Neural cell (in vitro differentiated cells): Measurements from ENCODE around the gene PCCA. TPM values are rescaled to one million over a fixed set of nuclear protein-coding genes. Genes with fewer than 3 reads are reported as not detected.

Source experiments
- H2AFZ ChIP-seq: fragments of 200-600, 300-800 bp; sonication (generic), shearing (Covaris generic); 2 replicates; pipeline ENCODE4 v1.6.0; 2014; ENCODE audit warnings: low read depth, mild to moderate bottlenecking, antibody characterized with exemption, low read length, moderate library complexity
- H3F3A ChIP-seq: fragments of 200-600 bp; shearing (Covaris generic); 2 replicates; pipeline ENCODE4 v1.6.1; 2016; ENCODE audit warnings: mild to moderate bottlenecking, moderate library complexity, mixed read lengths, antibody characterized with exemption, low read length; ENCODE audit not compliant: insufficient read depth, poor library complexity, severe bottlenecking
- H3K27ac ChIP-seq: fragments of 200-600, 300-800 bp; sonication (generic), shearing (Covaris generic); 2 replicates; pipeline ENCODE4 v1.5.1; 2014; ENCODE audit warnings: mild to moderate bottlenecking, low read length, moderate library complexity
- H3K27me3 ChIP-seq: fragments of 300-800, 200-600 bp; sonication (generic), shearing (Covaris generic); 2 replicates; pipeline ENCODE4 v1.6.0; 2014; ENCODE audit warnings: mild to moderate bottlenecking, low read depth, low read length, moderate library complexity; ENCODE audit not compliant: insufficient read depth
- H3K36me3 ChIP-seq: fragments of 300-800, 200-600 bp; sonication (generic), shearing (Covaris generic); 2 replicates; pipeline ENCODE4 v1.5.1; 2014; ENCODE audit warnings: mild to moderate bottlenecking, antibody characterized with exemption, low read length, moderate library complexity; ENCODE audit not compliant: insufficient read depth
- H3K4me2 ChIP-seq: fragments of 300-800, 200-600 bp; sonication (generic), shearing (Covaris generic); 2 replicates; pipeline ENCODE4 v1.6.0; 2014; ENCODE audit warnings: mild to moderate bottlenecking, low read length
- H3K4me3 ChIP-seq: fragments of 300-800, 200-600 bp; sonication (generic), shearing (Covaris generic); 2 replicates; pipeline ENCODE4 v1.5.1; 2014; ENCODE audit warnings: mild to moderate bottlenecking, low read length, moderate library complexity
- H3K79me2 ChIP-seq: fragments of 200-600 bp; shearing (Covaris generic); replicated peaks from 2 replicates; pipeline ENCODE4 v1.6.0; 2014; ENCODE audit warnings: mild to moderate bottlenecking, low read length, moderate library complexity; ENCODE audit not compliant: insufficient read depth
- H3K9ac ChIP-seq: fragments of 300-800, 200-600 bp; sonication (generic), shearing (Covaris generic); 2 replicates; pipeline ENCODE4 v1.6.1; 2016; ENCODE audit warnings: mild to moderate bottlenecking, low read length, mixed read lengths
- H3K9me2 ChIP-seq: fragments of 200-600 bp; shearing (Covaris generic); 2 replicates; pipeline ENCODE4 v1.6.1; 2016; ENCODE audit warnings: mild to moderate bottlenecking, low read length, mixed read lengths; ENCODE audit not compliant: insufficient read depth
- H3K9me3 ChIP-seq: fragments of 200-600, 300-800 bp; sonication (generic), shearing (Covaris generic); 2 replicates; pipeline ENCODE4 v1.6.1; 2016; ENCODE audit warnings: mild to moderate bottlenecking, mixed run types, low read length, moderate library complexity, mixed read lengths
- H4K20me1 ChIP-seq: fragments of 200-600 bp; shearing (Covaris generic); 2 replicates; pipeline ENCODE4 v1.6.1; 2016; ENCODE audit warnings: mild to moderate bottlenecking, mixed run types; ENCODE audit not compliant: insufficient read depth
- EP300 ChIP-seq: fragments of 450-650 bp; conservative IDR thresholded peaks from 2 replicates; pipeline ENCODE4 v1.6.1; 2014; ENCODE audit warnings: antibody characterized with exemption, mild to moderate bottlenecking, moderate library complexity; ENCODE audit not compliant: poor library complexity, severe bottlenecking
- EZH2 ChIP-seq: fragments of 200-600, 300-800 bp; shearing (Covaris generic), sonication (generic); IDR thresholded peaks from 2 replicates; pipeline ENCODE4 v1.6.1; 2014; ENCODE audit warnings: antibody characterized with exemption, low read length, borderline replicate concordance, mild to moderate bottlenecking; ENCODE audit not compliant: insufficient read depth, poor library complexity, severe bottlenecking
- MXI1 ChIP-seq: fragments of 450-650 bp; conservative IDR thresholded peaks from 2 replicates; pipeline ENCODE4 v1.6.1; 2014; ENCODE audit warnings: antibody characterized with exemption, mild to moderate bottlenecking; ENCODE audit not compliant: poor library complexity, severe bottlenecking
- POLR2AphosphoS5 ChIP-seq: IDR thresholded peaks from 2 replicates; pipeline ENCODE4 v1.6.1; 2012
- RAD21 ChIP-seq: fragments of 450-650 bp; conservative IDR thresholded peaks from 2 replicates; pipeline ENCODE4 v1.6.1; 2014; ENCODE audit warnings: antibody characterized with exemption, mild to moderate bottlenecking, moderate library complexity
- SMC3 ChIP-seq: fragments of 450-650 bp; conservative IDR thresholded peaks from 2 replicates; pipeline ENCODE4 v1.6.1; 2014; ENCODE audit warnings: antibody characterized with exemption, mild to moderate bottlenecking, moderate library complexity; ENCODE audit not compliant: poor library complexity
- TAF1 ChIP-seq: IDR thresholded peaks from 2 replicates; pipeline ENCODE4 v1.6.1; 2012; ENCODE audit warnings: low read depth
- polyA plus RNA-seq: library from polyadenylated mRNA; depleted of rRNA; stranded (reverse); fragments of >200 nt; gene quantifications from 2 replicates; pipeline ENCODE4 v1.2.3, GENCODE V29; 2014
- TF ChIP-seq, protein P1 (sequence below): fragments of 450-650 bp; IDR thresholded peaks from 2 replicates; pipeline ENCODE4 v1.5.1; 2014; ENCODE audit warnings: antibody characterized with exemption, mild to moderate bottlenecking, moderate library complexity; ENCODE audit not compliant: poor library complexity, severe bottlenecking
- TF ChIP-seq, protein P2 (sequence below): IDR thresholded peaks from 2 replicates; pipeline ENCODE4 v1.6.1; 2012; ENCODE audit warnings: borderline replicate concordance

PCCA gene
- polyA plus RNA-seq, 1 donor from 2014 or later = 17.0 TPM

DNA sequence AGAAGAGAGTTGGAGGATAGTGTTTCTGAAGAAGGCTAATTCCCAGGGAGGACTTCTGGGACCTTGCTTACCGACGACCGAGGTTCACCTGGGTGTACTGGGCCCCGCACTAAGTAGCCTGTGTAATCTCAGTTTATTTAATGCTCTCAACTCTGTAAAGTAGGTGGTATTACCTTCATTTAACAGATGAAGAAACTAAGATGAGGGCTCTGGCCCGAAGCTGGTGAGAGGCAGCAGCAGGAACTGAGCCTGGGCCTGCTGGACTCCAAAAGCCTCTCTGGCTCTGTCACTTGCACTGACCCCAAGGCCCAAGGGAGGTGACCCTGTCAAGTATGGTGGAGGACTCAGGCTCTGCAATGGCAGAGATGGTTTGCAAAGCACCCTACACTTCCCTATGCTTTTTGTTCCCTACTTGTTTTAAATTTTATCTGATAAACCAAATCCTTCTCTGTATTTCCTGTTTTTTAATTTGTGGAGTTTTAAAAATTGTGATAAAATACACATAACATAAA, 449.1 kb downstream of the PCCA start:
- Histone ChIP-seq H3F3A (no peaks in the 10 kb centered on the region), H3K36me3 (no peaks in the 10 kb centered on the region), H2AFZ (no peak overlapping the region), H3K4me3 (no peak overlapping the region), H3K27me3 (no peaks in the 10 kb centered on the region), H3K9me2 (no peaks in the 10 kb centered on the region), H3K79me2 (no peaks in the 10 kb centered on the region), H3K9me3 (no peaks in the 10 kb centered on the region), H4K20me1 (no peaks in the 10 kb centered on the region), H3K4me2 (no peak overlapping the region), H3K27ac (no peak overlapping the region), H3K9ac (no peak overlapping the region)
- TF ChIP-seq, protein P1, sequence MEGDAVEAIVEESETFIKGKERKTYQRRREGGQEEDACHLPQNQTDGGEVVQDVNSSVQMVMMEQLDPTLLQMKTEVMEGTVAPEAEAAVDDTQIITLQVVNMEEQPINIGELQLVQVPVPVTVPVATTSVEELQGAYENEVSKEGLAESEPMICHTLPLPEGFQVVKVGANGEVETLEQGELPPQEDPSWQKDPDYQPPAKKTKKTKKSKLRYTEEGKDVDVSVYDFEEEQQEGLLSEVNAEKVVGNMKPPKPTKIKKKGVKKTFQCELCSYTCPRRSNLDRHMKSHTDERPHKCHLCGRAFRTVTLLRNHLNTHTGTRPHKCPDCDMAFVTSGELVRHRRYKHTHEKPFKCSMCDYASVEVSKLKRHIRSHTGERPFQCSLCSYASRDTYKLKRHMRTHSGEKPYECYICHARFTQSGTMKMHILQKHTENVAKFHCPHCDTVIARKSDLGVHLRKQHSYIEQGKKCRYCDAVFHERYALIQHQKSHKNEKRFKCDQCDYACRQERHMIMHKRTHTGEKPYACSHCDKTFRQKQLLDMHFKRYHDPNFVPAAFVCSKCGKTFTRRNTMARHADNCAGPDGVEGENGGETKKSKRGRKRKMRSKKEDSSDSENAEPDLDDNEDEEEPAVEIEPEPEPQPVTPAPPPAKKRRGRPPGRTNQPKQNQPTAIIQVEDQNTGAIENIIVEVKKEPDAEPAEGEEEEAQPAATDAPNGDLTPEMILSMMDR = no peak
- TF ChIP-seq MXI1 (no peak), SMC3 (no peak), RAD21 (no peak)

DNA sequence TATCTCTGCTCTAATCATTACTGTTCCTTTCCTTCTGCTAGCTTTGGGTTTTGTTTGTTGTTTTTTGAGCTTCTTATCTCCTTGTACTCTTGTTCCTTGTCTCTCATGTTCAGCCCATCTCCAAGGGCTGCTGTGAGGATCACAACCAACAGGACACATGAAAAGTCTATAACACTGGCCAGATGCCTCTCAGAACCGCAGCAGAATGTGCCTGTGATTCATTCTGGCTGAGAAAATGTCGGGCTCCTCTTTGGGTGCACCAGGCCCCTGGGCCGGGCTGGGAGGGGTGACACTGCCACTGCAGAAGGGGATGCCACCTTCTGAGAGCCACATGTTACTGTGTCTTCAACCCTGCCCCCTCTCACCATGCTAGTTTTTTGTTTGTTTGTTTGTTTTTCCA, 451.7 kb downstream of the PCCA start:
- H4K20me1 ChIP-seq = no peaks in the 10 kb centered on the region
- H3K9me2 ChIP-seq = no peaks in the 10 kb centered on the region
- H3F3A ChIP-seq = no peaks in the 10 kb centered on the region
- H3K9ac ChIP-seq = no peak overlapping the region
- H2AFZ ChIP-seq = no peak overlapping the region
- TF ChIP-seq TAF1 (no peak), RAD21 (no peak), POLR2AphosphoS5 (no peak), MXI1 (no peak), EP300 (no peak), EZH2 (no peak), SMC3 (no peak)
- TF ChIP-seq, protein P1 = no peak
- TF ChIP-seq, protein P2, sequence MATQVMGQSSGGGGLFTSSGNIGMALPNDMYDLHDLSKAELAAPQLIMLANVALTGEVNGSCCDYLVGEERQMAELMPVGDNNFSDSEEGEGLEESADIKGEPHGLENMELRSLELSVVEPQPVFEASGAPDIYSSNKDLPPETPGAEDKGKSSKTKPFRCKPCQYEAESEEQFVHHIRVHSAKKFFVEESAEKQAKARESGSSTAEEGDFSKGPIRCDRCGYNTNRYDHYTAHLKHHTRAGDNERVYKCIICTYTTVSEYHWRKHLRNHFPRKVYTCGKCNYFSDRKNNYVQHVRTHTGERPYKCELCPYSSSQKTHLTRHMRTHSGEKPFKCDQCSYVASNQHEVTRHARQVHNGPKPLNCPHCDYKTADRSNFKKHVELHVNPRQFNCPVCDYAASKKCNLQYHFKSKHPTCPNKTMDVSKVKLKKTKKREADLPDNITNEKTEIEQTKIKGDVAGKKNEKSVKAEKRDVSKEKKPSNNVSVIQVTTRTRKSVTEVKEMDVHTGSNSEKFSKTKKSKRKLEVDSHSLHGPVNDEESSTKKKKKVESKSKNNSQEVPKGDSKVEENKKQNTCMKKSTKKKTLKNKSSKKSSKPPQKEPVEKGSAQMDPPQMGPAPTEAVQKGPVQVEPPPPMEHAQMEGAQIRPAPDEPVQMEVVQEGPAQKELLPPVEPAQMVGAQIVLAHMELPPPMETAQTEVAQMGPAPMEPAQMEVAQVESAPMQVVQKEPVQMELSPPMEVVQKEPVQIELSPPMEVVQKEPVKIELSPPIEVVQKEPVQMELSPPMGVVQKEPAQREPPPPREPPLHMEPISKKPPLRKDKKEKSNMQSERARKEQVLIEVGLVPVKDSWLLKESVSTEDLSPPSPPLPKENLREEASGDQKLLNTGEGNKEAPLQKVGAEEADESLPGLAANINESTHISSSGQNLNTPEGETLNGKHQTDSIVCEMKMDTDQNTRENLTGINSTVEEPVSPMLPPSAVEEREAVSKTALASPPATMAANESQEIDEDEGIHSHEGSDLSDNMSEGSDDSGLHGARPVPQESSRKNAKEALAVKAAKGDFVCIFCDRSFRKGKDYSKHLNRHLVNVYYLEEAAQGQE = no peak
- H3K4me3 ChIP-seq = no peak overlapping the region
- no peak overlapping the region for H3K27ac ChIP-seq
- H3K79me2 ChIP-seq = no peaks in the 10 kb centered on the region
- no peak overlapping the region for H3K4me2 ChIP-seq
- H3K27me3 ChIP-seq = no peaks in the 10 kb centered on the region
- H3K9me3 ChIP-seq = no peaks in the 10 kb centered on the region
- H3K36me3 ChIP-seq = no peaks in the 10 kb centered on the region
